Stimulated activated CD4-positive, alpha-beta T cell treated with anti-CD3 and anti-CD28 coated beads, Interleukin-15, amount 100 ng/mL, for 1 hour (primary cell): Measurements from ENCODE around the gene OSM.
A peak's percentile ranks its signal among the peaks of the same experiment; 100 is the strongest.

ENCODE experiments used
- DNase-seq, 2 donors: peaks; one replicate each; pipeline ENCODE4 v3.0.0-alpha.2; 2020; ENCODE audit warnings: low read depth in 1 of 2, low spot score in 1 of 2

Gene OSM

DNA sequence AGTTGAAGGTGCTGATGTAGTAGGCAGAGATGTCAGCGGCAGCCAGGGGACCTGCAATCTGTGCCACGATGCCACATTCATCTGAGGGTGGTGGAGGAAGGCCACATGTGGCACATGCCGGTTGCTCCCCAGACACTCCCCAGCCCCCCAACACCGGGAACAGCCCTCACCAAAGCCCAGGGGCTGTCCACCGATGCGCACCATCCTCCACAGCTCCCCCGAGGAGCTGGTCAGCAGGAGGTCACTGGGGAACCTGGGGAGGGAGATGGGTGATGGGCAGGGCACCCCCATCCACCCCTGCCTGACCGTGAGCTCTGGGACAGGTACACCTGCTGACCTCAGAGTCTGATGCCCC is 19.2 kb upstream of the OSM start:
- no peak for DNase-seq

DNA sequence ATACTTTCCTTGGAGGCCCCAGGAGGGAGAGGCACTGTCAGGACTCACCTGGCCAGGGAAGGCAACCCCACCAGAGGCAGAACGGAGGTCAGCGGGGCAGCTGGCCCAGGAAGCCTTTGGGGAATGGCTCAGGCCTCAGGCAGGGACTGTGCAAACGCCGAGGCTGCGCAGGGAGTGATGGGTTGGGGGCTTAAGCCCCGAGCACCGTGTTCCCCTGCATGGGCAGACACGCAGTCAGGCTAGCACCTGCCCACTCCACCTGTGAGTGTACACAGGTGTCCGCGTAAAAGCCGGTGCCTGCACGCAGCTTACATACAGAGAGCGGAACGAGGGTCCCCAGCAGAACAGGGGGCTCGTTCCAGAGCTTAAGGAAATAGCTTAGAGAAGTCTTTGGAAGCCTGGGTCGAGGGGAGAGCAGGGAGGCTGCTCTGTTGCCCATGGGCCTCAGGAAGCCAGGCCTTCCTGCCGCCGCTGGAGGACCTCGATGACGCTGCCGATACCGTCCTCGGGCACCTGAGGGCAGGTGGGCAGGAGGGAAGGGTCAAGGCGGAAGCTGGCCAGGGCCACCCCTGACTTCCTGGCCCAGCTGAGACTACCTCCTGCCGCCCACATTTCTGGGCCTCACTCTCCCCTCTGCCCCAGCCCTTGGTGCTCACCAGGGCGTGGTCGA is 18.7 kb upstream of the OSM start:
- DNase-seq: no peak

DNA sequence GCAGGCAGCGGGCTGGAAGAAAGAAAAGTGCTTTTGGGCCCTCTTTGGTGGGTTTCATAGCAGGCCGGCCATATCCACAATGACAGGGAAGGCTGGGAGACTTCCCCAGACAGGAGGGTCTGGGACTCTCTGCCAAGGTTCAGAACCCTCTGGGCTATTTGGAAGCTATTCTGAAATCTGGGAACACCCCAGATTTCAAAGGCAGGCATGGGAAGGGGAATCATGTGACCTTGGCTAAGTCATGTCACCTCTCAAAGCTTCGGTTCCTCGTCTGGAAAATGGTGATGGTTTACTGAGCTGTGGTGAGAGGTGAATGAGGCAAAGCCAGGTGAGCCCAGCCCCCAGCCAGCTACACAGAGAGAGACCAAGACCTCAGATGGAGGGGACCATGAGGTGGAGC is 18.0 kb upstream of the OSM start:
- no peak for DNase-seq

DNA sequence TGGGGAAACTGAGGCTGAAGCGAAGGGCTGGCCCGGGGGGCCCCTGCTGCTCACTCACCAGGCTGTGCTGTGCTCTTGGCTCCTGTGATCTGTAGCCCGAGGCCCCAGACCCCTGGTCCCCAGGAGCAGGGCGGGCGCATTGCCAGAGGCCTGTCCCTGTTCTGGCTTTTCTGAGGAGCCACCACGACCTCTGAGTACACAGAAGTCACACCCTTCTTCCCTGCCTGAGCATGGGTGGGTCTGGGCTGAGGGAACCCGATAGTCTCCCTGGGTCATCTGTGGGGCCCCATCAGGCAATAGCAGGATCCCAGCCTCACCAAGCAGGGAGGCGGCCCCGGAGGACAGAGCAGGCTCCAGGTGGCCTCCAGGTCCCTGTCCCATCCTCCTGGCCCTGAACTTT is 17.5 kb upstream of the OSM start:
- DNase-seq: no peak

DNA sequence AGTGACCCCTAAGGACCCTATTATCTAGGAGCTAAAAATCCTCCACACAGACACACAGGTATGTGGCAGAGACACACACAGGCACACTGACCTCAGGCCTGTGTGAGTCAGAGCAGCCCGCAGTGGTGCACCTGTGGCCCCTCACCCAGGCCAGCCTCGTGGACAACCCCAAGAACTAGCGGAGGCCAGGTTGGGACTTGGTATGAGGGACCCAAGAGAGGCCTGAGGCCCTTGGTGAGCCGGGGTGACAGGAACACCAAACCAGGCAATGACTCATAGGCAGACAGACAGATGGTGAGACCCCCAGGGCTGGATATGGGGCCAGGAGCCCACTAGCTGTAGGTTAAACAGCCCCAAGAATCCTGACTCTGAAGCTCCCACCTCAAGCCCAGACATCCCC is 16.7 kb upstream of the OSM start:
- no peak for DNase-seq

DNA sequence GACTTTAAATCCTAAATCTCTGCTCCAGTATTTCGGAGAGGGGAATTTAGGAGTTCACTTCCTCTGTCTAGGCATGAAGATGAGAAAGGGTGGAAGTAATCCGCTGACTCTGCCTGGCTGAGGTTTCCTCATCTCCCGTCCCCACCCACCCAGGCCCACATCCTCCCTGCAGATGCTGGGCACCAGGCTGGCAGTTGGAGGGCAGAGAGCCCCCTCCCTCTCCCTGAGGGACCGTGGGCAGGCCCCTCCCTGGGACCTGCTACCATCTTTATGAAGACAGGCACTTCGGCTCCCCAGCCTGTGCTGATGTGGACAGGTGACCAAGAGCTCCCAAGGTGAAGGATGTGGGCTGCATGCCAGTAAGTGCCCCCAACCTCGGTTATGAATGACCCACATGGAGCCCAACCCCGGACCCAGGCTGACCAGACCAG is 16.0 kb upstream of the OSM start:
- no peak for DNase-seq

DNA sequence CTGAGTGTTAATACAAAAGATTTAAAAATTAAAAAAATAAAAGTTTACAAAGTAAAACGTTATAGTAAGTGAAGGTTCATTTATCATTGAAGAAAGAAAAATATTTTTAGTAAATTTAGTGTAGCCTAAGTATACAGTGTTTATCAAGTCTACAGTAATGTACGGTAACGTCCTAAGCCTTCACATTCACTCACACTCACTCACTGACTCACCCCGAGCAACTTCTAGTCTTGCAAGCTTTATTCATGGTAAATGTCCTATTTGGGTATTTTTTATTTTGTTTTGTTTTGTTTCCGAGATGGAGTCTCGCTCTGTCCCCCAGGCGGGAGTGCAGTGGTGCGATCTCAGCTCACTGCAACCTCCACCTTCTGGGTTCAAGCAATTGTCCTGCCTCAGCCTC is 13.9 kb upstream of the OSM start:
- no peak for DNase-seq

DNA sequence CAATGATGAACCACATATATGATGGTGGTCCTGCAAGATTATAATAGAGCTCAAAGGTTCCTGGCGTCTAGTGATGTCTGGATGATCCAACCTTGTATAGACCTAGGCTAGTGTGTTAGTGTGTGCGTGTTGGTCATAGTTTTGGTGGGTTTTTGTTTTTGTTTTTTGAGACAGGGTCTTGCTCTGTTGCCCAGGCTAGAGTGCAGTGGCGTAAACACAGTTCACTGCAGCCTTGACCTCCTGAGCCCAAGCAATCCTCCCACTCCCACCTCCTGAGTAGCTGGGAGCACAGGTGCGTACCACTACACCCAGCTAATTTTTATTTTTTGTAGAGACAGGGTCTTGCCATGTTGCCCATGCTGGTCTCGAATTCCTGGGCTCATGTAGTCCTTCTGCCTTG is 13.3 kb upstream of the OSM start:
- DNase-seq: no peak

DNA sequence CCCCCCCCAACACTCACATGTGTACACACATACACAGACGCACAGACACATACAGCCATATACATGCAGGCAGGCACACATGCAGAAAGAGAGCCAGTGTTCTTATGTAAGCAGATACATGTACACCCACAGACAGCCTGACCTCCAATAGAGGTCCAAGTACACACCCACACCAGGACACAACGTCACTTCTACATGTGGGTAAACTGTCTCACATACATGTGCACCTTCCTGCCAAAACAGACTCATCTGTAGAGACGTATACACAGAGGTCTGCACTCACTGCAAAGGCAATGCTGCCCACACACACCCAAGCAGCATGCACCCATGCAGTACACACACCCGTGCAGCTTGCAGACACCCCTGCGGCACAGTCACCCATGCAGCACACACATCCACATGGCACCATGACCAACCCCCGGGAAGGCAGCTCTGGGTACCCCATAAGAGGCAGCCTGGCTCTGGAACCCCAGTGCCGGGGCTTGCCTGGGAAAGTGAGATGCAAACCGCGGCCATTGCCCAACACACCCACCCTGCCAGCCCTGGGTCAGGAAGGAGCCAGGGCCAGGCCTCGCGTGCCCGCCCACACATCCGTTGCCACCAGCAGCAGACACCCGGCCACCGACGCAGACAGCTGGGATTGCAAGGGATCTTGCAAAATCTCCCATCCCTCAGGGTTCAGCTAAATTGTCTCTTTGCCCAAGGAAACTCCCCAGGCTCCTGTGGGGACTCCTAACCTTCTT is 12.6 kb upstream of the OSM start:
- no peak for DNase-seq

DNA sequence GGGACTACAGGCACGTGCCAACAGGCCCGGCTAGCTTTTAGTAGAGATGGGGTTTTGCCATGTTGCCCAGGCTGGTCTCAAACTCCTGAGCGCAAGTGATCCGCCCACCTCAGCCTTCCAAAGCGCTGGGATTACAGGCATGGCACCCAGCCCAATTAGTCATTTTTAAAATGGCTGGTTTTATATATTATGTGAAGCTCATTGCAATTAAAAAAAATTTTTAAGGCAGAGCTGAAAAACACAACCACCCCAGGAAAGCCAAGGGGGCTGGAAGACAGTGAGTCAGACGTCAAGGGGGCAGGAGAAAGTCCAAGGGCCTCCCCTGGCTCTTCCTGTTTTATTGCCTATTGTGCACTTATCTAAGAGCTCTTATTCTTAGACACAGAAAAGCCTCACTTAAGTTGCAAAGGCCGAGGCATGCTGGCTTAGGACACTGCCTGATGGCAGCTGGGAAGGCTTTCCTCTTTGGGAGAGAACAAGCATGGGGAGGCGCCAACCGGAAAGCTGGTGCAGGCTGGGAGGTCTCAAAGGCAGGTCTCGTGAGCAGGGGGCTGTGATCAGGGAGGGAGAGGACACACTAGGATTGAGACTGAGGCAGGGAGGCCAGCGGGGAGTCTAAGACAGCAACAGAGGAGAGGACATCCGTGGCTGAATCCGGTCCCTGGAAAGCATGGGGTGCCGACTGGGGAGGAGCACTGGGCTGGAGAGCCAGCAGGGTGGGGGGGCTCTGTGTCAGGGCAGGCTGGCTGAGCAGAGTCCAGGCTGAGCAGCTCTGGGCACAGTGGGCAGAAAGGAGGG is 11.1 kb upstream of the OSM start:
- DNase-seq: no peak

DNA sequence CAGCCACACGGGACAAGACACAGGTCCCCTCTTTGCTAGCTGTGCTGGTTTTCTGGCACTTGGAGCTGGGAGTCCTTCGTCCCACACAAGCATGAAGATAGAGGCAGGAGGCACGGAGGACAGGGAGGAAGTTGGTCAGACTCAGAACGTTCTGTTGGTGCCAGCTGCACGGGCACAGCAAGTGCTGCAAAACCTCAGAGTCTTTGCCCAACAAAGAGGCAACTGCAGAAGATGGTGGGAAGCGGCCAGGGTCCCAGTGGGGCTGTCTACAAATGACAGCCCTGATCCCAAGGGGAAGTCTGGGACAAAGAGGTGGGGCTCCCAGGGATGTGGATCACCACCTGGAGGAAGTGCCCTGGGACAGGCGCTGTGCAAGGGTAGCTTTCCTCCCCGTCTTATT is 9.4 kb upstream of the OSM start:
- no peak for DNase-seq

DNA sequence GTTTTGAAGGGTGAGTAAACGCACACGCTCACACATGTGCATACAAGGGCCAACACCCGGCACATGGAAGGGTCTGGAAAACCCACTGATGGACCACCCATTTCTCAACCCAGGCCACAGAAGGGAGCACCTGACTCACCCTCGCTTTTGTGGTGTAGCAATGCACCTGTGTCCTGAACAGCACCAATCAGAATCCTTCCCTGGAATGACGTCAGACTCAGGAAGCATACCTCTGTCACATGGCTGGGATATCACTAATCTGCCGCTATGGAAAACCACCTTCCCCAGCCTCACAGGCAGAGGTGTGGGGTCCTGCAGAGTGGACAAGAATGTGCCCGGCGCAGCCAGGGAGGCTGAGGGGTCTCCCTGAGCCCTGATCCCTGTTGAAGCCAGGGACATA is 9.0 kb upstream of the OSM start:
- DNase-seq: no peak

DNA sequence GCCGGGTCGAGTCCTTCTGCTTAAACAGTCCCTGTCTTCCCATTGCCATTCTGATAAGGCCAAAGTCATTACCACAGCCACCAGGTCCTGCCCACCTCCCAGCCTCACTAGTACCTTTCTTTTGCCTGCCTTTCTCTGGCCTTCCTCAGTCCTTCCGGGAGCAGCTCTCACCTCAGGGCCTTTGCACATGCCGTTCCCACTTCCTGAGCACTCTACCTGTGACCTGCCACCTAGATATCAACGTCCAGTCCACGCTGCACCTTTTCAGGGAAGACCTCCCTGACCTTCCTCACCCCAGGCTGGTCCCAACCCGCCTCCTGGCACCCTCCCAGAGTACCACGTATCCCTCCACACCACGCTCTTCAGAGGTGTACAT is 7.8 kb upstream of the OSM start:
- no peak for DNase-seq

DNA sequence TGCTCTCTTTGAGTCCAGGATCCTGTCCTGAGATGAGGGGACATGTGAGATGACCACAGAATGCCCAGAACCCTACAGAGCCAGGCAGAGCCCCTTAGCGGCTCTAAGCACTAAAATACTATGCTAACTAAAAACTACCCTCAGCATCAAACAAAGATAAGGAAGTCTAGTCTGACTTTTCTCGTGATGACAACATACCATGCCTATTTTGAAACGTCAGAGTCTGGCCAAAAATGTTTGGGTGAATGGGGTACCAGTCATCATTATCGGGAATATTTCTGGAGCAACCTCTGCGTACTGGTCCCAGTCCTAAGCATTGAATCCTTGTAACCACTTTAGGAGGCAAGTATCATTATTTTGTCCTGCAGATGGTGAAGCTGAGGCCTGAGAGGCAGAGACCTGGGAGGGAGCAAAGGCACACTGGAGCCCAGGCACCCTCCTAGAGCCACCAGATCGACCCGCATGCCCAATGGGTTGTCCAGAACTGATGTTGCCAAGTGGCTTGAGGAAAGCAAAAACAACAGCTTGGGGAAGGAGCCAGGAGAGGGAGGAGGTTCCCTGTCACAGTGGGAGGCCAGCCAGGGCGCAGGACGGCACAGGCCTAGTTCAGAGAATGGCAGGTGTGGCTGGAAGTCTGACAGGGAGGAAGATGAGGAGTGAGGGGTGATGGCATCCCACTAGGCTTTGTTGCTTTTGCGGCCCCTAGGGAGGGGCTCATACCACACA is 7.2 kb upstream of the OSM start:
- DNase-seq: no peak

DNA sequence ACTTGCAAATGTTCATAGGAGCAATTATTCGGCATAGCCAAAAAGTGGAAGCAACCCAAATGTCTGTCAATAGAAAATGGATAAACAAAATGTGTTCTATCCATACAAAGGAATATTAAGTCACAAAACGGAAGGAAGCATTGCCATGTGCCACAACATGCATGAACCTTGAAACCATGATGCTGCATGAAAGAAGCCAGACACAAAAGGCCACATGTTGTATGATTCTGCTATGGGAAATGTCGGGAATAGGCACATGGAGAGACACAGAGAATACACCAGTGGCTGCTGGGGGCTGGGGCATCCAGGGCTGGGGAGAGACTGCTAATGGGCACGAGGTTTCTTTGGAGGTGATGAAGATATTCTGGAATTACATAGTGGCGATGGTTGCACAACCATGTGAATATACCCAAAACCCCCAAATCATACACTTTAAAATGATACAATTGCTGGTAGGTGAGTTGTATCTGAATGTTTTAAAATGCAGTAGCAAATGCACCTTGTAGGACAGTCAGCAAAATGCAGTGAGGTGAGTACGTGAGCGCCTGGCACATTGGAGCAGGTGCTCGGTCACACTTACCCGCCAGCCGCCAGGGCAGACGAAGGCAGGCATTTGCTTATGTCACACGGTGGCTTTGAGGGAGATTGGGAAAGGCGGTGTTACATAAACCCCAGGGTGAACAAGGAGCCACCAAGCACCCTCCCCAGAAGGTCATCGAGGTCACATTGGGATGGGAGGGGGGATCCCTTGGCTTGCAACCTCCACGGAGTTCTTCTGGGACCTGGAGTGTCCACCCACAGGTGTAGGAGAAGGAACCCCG is 6.3 kb upstream of the OSM start:
- no peak for DNase-seq

DNA sequence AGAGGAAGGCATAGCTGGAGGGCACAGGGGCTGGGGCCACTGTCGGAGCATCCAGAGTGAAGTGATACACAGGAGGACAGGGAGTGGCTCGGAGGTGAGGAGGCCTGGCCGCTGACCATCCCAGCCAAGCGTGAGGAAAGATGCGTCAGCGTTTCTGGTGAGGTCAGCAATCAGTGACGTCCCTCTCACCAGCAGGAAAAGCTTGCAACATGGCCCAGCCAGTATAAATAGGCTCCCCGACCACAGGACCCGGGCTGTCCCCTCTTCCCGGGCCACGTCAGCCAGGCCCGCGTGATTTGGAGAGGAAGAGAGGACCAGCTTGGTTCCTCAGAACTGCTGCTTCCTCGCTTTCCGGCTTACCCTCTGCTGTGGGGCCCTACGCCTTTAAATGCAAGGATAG is 4.2 kb upstream of the OSM start:
- no peak for DNase-seq

DNA sequence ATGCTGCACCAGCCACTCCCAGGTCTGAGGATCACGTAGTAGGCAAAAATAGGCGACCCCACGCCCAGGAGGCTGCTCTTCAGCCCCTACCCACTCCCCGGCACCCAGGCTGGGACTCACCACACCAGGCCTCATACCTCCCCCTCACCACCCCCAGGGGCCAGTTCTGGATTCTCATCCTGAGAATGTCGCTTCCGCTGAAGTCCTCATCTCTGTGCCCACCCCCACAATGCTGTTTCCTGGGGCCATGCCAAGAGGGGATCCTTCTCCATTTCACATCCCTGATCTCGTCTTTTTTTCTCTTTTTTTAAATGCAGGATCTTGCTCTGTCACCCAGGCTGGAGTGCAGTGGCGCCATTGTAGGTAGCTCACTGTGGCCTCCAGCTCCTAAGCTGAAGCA is 1.7 kb upstream of the OSM start:
- DNase-seq: no peak

DNA sequence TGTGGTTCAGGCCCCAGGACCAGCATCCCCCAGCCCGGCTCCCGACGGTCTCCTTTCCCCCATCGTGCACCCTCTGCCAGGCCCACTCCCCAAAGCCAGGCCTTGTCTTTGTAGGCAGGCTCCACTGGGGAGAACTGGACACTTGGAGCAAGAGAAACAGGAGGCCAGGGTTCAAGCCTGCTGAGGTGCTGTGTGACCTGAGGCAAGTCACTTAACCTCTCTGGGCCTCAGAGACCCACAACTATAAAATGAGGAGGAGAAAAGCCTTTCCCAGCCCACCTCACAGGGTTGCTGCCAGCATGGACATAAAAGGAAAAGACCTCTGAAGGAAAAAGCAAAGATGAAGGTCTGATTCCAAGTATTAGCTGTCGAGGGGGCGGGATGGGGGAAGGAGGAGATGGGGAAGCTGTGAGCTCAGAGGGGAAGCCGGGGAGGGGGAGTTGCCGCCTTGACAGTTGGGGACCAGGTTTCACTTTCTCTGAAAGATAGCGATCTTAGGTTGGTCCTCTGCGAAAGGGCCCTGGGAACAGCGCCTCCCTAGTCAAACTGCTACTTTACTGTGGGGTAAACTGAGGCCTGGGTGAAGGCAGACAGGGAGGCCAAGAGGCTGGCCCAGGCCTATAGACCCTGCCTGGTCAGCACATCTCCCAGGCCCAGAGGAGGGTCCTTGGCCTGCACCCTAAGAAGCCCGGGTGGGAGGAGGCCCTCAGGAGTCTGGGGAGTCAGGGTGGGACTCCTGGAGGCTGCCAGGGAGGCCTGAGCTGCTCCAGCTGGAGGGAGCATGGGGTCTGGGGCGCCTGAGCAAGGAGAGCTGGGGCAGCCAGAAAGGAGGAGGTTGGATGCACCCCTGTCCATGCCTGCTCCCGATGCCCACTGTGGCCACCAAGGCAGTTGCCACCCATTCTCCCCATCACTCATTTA is 991 bp upstream of the OSM start:
- DNase-seq: no peak

DNA sequence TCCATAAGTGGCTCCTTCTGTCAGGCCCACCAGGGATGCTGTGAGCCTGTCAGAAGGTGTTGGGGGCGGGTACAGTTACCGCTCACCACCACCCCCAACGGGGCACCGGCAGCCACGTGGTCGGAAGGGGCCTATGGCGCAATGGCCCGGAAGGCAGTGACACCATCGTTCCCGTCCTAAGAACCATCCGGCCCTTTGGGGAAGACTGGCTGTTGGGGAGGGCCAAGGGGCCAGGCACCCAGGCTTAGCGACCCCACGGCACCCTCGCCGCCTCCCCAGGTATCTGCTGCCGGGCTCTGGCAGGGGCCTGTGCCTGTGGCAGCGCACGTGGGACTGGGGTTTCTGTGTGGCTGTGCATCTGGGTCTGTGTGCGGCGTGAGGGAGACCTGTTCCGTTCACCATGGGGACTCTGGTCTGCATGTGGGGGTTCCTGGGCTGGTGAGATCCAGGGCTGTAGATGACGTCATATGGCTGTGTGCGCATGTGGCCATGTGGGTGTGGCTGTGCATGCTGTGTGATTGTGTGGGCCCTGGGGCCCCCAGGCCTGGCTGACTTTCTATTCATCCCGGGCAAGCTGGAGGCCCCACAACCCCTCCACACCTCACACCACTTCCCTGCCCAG is 717 bp downstream of the OSM start:
- DNase-seq: peak; percentile 67 to 73
